ENCODE data around the gene NCEH1.
"Not testable (repeated sequence)": the region's sequence is repeated elsewhere in the genome, so short reads cannot be mapped to it uniquely, and the experiment has no call there.

The NCEH1 gene

DNA sequence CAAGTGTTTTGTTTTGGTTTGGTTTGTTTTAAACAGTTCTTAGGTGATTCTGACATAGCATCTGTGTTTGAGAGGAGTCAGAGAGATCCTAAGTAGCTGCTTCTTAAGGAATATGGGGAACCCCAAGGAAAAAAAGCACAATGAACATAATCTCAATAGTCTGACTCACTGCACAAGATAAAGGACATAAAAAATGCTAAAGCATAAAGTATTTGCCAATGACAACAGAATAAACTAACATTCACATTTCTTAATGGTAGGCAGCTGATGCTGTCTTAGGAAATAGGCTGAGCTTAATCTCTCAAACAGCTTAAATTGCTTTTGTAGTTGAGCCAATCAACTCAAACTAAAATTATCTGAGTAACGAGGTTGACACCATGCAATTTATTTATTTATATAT lies 2.9 kb downstream of the NCEH1 start:
- no peak for DNase-seq (ENCODE audit: low read depth in 2 of 2)

DNA sequence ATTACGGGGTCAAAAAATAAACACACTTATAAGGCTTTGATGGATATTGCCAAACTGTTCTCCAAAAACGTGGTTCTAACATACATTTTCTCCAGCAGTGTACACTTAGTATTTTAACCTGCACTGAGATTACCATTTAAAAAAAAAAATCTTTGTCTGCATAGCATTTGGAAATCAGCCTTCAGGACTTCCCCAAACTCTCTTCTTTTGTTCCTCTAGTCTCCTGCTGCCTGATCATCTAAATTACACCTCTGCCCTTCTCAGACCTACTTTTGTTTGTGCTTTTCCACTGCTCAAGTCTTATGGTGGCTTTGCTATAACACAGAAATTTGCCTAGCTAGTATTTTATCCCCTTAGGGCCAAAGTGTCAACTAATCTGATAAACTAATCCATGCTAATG lies 3.8 kb downstream of the NCEH1 start:
- no peak for DNase-seq (ENCODE audit: low read depth in 2 of 2)

DNA sequence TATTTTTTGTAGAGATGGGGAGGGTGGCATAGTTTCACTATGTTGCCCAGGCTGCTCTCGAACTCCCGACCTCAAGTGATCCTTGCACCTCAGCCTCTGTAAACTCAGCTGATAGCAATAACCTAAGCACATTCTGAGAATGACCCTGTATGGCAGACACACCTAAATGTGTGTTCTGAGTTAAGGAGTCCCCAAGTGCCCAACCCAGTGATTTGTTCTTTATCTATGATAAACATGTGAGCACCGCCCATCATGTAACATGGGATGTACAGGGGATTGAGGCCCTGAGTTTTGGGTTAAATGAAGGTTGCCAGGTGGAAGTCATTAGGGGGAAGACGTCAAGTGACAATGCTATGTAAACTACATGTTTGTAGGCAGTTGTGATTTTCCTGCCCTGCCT lies 5.7 kb downstream of the NCEH1 start:
- DNase-seq (ENCODE audit: low read depth in 2 of 2): no peak

DNA sequence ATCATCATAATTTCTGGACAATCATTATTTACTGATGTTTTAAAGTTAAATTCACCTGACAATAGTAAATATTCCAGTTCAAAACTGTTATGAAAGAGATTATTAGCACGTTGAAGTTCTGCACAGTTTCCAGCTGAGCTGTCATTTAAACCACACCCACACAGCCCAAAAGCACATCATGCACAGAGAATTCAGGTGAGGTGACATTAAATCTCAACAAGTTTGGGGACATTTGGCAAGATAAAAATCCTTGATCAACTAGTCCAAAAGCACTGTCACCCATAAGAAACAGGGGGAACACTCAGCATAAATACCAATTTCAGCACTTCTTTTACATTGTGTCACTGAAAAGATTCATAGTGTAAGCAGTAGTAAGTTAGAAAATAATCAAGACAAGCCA lies 6.9 kb downstream of the NCEH1 start:
- DNase-seq (ENCODE audit: low read depth in 2 of 2): no peak

DNA sequence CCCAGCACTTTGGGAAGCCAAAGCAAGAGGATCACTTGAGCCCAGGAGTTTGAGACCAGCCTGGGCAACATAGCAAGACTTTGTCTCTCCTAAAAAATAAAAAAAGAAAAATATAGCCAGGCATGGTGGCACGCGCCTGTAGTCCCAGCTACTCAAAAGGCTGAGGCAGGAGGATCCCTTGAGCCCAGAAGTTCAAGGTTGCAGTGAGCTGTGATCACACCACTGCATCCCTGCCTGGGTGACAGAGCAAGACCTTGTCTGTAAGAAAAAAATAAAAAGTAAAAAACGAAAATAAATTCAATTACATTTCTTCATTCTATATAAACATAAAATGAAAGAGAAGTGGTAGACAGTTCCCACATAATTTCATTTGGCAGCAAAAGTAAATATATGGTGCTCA lies 8.1 kb downstream of the NCEH1 start:
- not testable (repeated sequence) for DNase-seq (ENCODE audit: low read depth in 2 of 2)

DNA sequence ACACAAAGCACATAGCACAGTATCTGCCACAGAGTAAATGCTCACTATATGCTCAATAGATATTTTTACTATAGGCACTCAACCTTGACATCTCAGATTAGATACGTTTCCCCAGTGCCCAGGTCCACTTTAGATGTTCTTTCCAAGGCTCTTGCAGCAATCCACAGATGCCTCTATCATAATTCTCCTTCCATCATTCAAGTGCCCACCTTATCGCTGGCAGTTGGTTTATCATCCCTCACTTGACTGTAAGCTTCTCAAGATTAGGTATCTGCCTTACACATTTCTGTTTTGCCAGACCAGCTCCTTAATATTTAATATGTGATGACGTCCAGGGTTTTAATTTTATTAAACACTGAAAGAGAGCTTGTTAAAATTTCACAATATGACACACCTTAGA lies 8.6 kb downstream of the NCEH1 start:
- no peak for DNase-seq (ENCODE audit: low read depth in 2 of 2)

DNA sequence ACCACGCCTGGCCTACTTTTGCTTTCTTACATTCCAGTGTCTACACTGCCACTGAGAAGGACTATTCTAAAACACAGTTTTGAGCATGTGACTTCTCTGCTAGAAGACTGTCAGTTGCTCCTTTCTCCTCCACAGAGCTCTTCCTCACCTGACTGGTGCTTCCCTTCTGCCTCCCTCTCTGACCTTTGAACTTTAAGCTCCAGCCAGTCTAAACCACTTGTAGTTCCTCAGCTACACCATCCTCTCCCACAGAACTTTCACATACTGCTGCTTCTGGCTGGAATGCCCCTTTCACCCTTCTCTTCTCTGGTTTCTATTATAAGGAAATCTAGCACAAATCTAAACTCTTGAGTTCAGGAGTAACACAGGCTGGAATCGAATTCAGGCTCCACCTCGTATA lies 9.1 kb downstream of the NCEH1 start:
- no peak for DNase-seq (ENCODE audit: low read depth in 2 of 2)

DNA sequence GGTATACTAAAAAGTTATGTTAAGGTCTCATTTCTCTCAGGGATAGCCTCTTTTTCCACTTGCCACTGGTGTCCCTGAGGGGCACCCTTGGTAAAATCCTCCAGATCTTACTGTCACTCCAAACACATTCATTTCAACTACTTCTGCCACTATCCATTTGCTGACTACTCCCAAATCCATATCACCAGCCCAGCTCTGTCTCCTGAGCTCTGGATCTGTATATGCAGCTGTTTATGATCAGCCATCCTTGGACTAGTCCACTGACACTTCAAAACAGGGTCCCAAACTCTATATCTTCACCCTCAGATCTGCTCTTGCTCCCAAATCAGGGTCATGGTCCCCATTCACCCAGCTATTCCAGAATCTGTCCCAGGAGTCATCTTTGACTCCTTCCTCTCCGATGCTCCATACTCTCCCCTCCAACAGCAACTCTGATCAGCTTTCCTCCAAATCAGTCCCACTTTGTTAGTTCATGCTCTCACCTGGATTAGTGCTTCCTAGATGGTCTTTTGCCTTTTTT lies 9.9 kb downstream of the NCEH1 start:
- no peak for DNase-seq (ENCODE audit: low read depth in 2 of 2)

DNA sequence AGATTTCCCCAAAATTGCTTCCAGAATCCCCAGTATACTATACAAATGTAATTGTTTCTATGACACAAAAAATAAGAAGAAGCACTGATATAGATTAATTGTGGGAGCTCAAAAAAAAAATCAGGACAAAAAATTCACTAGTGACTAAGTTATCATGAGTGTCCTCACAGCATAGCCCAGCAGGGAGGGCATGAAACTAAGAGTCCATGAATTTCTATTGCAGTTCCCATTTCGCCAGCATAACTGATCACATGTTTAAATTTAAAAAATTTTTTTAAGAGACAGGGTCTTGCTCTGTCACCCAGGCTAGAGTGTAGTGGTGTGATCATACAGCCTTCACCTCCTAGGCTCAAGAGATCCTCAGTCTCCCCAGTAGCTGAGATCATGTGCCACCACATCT lies 10.6 kb downstream of the NCEH1 start:
- DNase-seq (ENCODE audit: low read depth in 2 of 2): no peak

DNA sequence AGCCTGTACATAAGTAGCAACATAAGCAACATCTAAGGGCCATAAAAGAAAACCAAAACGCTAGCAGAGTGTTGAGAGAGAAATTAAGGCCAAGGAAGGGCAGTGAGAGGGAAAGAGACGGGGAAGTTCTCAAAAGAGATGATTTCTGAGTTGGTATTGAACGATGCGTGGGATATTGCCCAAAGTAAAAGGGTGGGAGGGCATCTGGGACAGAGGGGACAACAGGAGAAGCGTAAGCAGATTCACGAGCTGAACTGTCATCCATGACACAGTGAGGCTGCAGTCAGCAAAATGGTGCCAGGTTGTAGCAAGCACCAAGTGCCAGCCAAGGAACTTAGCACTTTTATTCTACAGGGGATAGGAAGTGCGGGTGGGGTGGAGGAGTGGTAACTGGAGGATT lies 11.8 kb downstream of the NCEH1 start:
- no peak for DNase-seq (ENCODE audit: low read depth in 2 of 2)

DNA sequence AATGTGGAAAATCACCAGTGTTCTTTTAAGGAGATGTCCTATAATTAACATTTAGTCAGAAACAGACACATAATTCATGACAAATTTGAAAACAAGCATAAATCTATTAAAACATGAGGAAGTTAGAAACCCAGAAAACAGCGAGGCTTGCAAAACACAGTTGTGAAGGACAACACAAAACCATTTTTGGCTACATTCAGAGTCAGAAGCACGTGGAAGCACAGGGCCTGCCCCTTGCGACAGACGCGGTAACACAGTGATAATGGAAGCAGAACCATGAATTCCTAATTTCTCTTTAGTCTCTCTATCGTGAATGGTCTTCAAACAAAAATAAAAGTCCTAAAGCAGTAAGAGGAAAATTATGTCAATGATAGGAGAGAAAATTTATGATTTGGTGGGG lies 12.2 kb downstream of the NCEH1 start:
- no peak for DNase-seq (ENCODE audit: low read depth in 2 of 2)

DNA sequence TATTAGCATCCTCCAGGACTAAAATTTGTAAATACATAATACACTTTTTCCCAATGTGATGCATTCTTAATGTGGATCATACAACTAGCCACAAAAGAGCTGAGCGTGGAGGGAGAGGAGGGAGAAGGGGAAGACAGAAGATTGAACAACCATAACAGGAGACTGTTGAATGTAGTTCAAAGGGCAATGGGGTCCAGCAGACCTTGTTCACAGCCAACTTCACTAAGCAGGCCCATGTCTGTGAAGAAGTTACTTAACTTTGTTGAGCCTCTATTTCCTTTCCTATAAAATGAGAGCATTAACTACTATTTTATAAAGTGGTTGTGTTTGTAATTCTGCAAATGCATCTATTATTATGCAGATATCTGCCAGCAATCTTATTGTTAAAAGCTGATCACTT lies 13.3 kb downstream of the NCEH1 start:
- no peak for DNase-seq (ENCODE audit: low read depth in 2 of 2)

DNA sequence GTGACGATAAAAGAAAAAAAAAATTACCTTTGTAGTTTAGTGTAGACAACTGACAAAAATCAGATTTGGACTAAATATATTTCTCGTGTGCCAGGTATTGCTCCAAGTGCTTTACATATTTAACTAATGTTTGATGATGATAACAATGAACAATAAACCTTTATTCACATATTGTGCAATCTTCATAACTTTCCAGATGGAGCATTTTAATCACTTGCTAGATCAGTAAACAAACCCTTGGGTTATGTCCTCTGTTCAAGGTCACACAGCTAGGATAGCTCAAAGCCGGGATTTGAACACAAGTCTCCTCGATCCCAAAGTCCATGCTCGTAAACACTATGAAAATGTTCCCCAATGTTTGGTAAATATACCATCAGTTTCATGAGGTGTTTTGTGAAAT lies 14.5 kb downstream of the NCEH1 start:
- no peak for DNase-seq (ENCODE audit: low read depth in 2 of 2)

DNA sequence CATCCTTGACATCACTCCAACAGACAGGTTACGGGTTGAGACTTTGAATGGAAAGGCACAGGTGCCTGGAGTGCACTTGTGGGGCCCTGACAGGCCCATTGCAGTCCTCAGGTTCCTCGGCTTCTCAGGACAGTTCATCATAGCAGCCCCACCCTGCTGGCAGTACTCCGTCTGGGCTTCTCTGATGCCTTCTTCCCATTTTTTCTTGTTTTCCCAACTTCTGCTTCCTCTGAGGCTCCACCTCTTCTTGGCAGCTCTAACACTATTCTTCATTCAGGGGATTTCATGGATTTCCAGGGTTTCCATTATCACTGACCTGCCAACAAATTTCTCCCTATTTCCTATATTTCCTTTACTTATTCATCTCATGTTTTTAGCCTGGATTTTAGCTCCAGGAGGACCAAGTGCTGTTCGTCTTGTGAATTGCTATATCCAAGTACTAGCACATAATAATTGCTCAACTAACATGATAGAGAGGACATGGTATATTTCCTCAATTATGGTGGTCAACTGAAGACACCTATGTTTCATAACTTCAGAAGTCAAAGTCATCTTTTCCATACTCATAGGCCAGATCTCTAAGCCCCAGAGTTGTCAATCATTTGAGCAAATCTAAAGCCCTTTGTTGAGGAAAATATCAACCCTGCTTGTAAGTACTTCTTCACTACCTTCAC lies 16.2 kb downstream of the NCEH1 start:
- no peak for DNase-seq (ENCODE audit: low read depth in 2 of 2)

DNA sequence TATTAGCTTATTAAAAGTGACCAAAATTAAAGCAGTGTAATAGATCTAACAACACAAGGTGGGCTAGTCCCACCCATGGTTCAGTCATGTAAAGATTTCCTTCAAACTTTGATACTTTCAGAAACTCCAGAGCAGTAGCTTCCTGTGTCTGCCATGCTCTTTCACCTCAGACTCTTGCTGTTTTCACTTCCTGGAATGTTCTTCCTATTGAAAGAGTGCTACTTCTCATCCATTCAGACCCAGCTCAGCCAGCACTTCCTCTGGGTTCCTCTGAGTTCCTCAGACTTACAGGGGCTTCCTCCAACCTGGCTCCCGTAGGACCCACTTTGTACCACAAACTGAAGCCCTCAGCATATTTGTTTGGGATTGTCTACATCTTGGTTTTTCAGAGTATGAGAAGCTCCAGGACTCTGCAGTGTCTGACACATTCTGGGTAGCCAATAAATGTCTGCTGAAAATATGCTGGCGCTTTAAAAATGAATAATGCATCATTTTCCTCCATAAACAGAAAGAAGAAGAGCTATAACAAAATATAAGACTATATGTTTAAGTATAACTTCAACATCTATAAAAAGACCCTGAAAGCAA lies 18.0 kb downstream of the NCEH1 start:
- DNase-seq (ENCODE audit: low read depth in 2 of 2): no peak

DNA sequence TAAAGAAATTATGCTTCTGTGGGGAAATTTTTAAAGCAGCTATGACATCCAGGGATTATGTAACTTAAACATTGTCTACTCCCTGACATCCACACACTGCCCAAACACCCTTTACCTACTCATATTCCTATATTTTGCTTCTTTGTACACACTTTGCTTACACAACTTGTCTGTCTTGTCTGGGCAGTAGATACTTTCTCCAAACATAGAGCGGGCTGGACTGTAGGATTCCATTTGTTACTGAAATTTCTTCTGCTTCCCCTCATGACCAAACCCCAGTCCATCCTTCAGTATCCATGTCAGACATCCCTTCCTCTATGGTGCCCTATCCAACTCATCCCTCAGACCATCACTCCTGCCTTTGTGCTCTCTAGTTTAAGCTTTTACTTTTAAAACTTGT lies 19.9 kb downstream of the NCEH1 start:
- DNase-seq (ENCODE audit: low read depth in 2 of 2): no peak

DNA sequence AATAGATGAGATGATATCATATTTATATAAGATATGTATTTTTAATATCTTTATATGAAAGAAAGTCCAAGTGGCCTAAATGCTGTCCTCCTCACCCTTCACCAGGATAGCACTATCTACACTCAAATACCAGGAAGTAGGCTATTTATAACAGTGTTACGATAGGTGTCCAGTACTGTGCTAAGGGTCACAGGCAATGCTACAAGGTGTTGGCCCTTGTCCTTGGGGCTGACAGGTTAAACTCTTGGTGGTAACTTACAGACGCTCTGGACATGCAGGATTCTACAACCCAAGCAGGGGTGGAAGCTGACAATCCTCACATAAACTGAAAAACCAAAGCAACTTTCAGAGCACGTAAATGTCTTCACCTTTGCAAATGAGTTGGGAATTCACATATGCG lies 22.3 kb downstream of the NCEH1 start:
- no peak for DNase-seq (ENCODE audit: low read depth in 2 of 2)

DNA sequence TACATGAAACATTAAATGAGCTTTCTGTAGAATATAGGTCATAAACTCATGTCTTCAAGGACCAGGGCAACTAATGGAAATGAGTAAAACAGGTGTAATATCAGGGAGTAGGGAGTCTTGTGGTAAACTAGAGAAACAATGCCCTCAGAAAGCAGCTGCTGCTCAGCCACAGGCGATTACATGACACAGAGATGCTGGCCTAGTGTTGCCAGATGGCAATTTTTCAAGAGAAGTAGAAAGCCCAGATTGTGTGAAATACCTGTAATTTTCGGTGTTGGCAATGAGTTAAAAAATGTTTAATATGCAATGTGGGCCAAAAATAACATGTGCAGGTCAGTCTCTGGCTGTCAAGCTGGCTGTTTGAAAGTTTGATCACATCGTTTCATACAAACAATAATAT lies 23.4 kb downstream of the NCEH1 start:
- DNase-seq (ENCODE audit: low read depth in 2 of 2): no peak

DNA sequence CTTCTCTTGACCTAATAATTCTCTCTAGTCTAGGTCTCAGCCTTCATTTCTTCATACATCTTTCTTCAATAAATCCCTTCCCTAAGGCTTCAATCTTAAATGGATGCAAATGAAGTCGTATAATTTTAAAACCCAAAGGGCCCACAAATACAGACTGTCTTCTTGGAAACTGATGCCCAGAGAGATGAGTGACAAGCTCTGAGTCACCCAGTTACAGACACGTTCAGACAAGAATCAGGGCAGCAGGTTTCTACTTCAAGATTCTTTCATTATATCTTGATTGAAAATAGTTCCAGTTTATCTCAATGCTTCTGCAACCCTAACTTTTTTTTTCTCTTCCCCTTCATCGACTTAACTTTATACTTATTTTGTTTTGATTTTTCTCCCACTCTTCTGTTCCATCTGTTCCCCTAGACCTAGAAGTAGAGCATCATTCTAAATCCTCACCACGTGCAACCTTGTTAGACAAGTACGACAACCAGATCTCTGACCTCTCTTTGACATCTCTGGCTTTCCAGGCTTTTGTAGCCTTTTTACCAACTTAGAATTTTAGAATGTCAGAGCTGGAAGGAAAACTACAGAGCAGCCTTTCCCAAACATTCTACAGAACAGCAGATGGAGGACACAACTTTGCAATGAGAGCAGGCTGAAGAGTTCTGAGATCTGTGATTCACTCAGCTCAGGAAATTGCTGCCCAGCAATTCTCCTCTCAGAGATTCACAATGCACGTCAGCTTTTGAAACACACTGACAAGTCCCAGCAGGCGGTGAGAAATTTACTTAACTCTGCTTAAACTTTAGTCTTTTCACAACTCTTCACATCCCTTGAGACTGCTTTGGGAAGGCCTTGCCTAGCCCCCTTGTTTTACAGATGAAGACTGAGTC lies 25.3 kb downstream of the NCEH1 start:
- no peak for DNase-seq (ENCODE audit: low read depth in 2 of 2)

DNA sequence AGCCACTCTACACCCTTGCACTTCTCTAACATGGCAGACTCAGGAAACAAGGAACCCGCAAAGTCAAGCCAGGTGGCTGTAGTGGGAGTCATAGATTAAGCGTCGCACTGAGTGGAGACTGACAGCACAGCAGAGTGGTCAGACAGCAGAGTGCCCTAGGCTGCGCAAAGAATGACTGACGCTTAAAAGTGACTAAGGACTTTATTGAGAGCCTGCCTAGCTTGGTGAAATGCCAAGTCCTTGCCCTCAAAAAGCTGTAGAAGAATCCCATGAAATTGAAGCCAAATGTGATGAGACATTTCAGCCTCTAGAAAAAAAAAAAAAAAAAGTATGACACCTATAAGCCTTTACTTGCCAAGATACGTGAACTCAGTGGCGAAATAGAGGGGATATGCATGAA lies 30.2 kb downstream of the NCEH1 start:
- DNase-seq (ENCODE audit: low read depth in 2 of 2): no peak

DNA sequence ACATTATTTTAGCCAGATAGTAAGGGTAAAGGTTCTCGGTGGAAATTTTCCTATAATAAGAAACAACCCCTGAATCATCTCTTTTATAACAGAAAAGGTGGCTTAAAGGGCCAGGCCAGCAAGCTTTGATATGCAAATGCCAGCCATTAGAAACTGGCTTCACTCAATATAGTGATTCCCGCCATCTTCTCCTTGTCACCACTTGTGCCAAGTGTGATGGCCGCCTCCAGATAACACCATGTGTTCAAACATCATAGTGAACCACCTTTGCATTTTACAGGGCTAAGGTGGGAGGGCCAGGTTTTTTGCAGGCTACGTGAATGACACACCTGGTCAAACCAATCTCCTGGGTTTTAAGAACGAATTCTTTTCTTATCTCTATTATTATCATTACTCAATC lies 31.3 kb downstream of the NCEH1 start:
- no peak for DNase-seq (ENCODE audit: low read depth in 2 of 2)

DNA sequence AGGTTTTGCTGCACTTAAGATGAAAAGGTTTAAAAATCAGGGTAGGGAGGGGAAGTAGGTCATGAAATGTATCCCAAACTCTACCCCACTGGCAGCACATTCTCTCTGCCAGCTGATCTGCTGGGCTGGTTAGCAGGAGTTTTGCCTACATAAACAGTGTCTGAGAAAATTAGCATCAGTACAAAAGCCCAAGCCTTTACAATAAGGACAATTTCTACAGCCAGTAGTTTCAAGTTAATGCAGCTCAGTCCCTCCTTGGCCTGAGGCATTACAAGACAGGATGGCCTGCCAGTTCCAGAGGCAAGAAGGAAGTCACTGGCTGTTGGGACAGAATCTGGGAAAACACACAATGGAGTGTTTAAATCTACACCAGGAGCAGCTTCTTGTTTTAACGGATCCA lies 32.8 kb downstream of the NCEH1 start:
- no peak for DNase-seq (ENCODE audit: low read depth in 2 of 2)
